NCI-H526 (cell line): ENCODE results near the gene UBL4B.

Experiments
- DNase-seq, 2 experiments: peaks; one replicate each; lab custom pipeline; 2025; lab: John Stamatoyannopoulos, UW

UBL4B gene

DNA sequence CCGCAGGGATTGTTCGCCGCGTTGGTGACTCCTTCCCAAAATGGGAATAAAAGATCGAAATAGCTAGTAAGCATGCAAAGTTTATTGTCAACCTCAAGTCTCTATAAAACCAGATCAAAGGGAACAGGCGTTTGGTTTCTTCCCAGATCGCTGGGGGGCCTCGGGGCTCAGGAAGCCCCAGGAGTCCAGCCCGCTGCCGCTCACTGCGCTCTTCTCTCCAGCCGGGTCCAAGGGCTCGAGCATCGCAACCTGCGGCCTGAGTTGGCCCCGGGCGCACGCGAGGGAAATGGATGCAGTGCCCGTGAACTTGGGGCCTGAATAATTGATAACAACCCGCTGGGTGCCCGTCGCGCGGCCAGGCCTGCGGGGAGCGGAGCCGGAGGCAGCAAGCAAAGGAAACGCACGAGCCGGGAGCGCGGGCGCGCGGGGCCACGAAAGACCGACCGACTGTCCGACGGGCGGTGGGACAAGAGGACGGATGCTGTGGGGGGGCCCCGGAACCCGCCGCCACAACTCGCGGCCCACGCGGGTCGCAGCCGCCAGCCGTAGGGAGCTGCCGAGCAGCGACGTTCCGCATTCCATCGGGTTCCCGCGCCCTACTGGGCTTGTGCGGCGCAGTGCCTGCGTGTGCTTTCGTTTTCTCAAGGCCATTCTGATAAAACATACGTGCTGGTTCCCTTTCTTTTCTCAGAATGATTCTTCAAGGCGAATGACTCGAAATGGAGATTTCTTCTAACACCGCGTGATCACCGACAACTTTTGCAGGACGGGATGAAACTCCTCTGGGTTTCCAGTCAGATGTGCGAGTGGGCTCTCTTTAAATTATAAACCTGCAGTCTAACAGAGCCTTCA, 27.8 kb upstream of the UBL4B start:
- peak in 1 of 2 experiments; percentile 29 for DNase-seq

DNA sequence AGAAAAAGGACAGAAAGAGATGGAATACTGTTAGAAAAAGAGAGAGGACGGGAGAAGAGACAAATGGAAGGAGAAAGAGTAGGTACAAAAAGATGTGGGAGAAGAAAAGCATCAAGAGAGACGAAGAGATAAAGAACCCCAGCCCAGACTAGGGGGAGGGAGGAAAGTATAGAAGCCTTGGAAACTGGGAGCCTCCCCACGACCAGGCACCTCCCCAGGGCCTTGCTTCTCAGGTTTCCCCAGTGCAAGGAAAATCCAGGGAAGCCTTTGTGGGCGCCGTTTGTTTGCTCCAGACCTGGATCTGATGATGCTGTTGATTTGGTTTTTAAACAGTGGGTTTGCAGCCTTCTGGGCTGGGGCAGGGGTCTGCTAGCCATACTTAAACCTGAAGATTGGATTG, 26.6 kb upstream of the UBL4B start:
- DNase-seq, result no peak

DNA sequence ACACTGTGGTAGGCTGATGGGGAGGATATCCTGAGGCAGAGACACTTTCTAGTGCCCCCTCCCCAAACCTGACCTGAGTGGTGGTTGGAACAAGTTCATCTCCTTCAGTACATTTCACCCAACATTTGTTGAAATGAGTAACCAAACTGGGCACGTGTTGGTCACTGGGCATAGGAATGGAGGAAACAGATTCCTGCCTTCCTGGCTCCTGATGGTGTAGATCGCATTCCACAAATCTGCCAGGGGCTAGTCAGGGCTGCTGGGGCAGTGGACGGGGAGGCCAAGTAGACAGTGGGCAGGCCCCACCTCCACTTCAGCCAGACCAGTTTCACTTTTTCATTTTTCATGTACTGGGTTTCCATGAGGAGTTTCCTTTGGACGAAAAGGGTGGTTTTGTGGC, 25.3 kb upstream of the UBL4B start:
- DNase-seq, result no peak

DNA sequence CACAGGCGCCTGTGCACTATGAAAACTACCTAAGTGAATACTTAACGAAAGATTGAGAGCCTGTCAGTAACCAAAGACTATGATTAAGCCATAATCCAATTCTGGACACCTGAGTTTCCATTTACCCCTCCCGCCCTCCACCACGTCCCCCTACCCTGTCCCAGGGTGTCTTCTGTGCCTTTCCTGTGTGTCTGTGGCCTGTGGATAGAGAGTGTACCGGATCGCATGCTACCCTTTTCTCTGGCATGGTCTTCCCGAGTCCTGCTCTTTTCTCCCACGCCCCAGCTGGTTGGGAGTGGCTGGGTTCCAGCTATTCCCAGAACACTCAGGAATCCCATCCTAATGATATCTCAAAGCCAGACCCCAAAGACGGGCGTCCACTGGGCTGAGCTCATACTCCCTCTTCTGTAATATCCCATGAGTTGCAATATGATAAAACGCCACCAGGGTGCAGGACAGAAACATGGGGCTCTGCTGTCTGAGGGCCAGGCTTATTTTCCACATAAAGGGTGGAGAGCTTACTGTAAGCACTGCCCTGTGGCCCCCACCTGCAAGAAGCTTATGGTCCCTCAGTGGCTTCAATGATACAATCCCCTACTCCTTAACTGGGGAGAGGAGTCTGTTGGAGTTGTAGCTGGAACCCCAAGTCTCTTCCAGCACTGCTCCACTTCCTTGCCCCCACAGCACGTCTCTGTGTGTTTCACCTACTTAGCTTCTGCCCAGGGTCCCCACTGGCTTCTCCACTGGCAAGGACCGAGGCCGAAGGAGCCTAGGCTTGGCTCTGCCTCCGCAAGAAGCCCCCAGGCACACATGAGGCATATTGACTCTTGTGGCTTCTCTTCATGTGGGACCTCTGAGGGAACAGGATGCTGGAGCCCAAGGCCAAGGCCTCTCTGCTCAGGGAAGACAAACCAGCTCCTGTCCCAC, 24.2 kb upstream of the UBL4B start:
- peak; percentile 25 to 78 for DNase-seq

DNA sequence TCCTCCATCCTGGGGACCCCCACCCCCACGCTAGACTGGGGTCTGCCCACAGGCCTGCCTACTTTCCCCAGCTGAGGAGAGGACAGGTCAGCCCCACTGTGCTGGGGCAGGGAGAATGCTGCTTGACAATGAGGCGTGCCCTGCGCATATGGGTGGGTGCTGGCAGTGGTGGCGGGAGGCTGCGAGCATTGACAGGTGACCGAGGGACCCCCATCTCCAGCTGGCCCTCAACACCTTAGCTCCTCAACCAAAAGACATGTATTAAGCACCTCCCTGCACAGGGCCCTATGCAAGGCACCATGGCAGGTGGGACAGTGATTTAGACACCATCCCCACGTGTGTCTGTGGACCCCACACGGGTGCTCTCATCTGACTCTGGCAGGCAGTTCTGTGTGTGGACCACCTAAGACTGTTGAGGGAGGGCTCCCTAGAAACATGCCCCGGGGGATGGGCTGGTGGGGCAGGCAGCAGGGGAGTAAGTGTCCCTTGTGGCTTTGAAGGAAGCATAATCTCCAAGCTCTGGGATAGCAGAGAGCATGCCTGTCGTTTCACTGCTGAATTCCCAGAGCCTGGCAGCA, 23.4 kb upstream of the UBL4B start:
- no peak for DNase-seq

DNA sequence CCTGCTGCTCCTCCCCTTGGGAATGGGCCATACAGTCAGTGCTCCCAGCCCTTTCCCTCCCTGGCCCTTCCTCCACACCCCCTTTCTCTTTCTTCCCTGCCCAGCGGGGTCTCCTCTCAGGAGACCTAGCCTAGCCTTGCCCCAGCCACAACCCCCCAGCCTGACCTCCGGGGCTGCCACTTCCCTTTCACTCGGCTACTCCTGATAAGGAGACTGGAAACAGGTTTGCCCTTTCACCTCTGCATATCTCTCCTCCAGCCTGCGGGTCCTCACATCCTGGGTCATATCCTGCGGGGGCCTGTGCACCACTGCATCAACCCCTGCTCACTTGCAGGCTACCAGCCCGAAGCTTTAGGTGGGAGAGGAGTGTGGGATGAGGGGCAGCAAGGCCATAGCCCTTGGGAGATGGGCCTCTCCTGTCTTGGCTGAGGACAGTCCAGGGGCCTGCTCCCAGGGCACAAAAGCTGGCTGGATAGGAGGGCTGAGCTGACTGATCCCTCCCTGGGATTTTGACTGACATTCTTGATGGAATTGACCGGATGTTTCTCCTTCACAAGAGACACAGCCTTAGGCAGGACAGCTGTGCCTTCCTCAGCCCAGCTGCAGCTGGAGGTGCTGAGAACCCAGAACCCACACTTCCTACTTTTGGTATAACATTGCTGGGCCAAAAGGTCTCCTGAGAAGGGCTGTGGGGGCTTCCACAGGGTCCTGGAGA, 22.5 kb upstream of the UBL4B start:
- DNase-seq, result no peak

DNA sequence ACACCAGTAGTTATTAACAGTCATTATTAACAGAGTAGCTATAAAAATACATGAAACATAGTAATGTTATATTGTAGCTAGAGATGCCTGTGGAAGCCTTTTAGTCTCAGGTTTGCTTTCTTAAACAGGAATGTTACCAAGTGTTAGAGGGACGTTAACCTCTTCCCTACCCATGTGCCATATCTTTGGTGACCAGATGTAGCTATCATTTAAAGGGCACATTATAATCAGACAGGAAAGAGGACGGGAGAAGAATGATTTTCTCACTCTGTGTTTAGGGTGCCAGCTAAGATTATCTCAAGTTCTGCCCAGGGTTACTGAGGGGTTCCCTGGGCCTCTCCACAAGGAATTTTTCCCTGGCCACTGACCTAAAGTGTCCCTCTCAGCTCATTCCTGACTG, 20.9 kb upstream of the UBL4B start:
- DNase-seq, result no peak

DNA sequence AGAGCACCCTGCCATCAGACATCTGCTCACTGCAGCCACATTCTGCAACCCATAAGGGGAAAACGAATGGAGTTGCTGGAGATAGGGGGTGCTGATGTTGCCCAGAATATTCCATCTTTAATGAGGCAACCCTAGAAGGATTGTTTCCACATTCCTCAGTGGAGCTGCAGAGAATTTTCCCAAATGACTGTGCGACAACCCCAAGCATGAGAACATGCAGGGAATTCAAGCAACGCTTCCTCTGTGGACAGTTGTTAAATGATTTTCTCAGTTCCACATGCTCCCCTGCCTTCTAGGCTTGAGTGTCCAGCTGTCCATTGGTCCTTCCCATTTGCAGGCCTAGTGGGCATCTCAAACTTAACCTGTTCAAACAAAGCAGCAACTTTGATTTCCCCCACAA, 20.5 kb upstream of the UBL4B start:
- DNase-seq, result no peak

DNA sequence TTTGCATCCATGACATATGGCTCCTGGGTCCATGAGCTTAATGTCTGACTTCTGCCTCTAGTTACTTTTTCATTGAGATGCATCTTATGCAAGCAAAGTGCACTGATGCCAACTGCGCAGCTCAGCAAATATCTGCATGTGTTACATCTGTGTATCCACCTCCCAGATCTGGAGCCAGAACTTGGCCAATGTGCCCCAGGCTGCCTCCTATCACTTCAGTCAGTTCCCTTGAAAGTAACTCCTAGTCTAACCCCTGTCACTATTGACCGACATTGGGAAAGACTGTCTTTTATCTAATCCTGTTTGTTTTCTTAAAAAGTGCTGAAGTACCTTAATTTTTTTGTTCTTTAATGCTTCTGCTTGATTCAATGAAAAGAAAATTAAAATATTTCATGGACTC, 19.3 kb upstream of the UBL4B start:
- no peak for DNase-seq

DNA sequence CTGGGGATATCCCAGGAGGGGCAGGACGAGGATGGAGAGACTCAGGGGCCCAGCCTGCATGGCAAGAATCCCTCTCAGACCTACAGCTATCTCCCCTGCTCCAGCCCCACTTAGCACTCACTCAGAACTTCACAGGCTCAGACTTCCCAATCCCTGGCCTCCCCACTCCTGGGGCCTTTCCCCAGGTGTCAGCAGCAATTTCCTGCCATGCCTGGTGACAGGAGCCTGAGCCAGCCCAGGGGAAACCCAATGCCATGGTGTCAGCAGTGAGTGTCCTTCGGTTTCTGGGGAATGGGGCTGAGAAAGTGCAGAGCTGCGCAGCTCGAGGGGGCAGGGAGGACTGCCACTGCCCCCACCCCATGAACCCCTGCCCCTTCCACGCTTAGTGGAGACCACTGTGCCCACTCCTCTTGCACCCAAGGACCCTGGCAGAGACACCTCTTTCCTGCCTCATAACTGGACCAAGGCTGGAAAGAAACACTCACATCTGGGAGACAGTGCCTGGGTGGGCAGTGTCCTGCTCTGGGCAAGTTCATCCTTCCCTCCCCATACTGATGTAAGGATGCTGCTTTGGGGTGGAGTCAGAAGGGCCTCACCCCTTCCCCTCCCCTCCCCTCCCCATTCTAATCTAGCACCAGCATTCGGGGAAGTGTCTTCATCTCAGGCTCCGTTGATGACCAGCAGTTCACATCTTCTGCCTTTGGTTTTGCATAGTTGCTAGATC, 17.1 kb upstream of the UBL4B start:
- DNase-seq, result no peak

DNA sequence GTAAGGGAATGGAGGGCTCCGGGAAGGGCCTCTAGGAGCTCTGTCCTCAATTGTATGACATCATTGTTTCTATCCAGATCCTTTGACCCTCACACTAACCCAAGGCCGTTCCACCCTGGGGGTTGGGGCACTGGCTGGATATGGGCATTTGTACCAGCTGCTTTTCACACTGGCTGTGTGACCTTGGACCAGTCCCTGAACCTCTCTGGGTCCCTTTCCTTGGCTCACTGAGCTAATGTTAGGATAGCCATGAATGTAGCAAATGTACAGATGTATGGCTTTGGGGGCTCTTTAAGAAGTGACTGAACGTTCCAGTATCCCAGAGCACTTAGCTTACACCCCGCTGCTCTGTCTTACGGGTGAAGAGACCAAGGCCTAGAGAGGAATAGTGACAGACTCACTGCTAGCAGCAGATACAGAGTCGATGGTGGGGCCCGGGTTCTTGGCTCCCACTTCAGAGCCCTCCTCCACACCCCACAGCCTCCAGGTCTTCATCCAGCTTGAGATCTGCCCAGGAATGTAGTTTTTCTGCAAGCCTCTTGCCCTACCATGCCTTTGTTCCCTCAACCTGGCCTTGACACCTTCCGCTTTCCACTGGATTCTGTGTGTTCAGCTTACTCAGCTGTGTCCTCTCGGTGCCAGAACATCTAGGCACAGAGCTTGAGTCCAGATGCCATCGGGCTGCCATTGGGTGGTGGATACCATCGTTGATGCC, 14.6 kb upstream of the UBL4B start:
- no peak for DNase-seq

DNA sequence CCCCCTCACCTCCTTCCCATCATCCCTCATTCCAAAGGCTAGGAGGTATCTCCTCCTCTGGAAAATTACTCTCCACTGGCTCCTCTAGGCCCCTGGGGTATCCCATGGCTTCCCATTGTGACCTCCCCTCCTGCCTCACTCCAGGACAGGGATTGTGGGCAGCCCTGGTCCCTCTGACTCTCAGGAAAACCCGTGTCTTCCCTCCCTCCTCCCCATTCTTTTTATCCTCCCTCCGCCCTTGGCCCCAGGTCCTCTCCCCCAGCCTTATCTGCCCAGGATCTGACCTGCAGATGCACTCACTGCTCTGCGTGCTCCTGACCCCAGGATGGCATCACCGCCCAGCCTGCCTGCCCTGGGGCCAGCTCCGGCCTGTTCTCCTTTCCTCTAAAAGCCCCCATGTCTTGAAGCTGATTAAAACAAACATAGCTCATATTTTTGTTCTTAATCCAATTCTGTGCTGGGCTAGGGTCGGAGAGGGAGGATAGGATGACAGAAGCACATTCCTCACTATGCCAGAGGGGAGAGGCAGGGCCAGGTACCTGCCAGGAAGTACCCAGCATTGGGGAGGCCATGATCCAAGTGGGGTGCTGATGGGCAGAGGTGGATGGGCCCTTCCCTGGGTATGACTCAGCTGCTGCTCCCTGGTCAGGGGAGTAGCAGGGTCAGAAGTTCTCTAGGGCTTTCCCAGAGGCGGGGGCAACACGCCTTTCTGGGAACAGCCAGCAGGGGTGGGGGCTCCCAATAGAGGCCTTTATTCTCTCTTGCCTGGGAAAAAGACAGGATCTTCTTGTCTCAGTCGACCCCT, 13.8 kb upstream of the UBL4B start:
- no peak for DNase-seq

DNA sequence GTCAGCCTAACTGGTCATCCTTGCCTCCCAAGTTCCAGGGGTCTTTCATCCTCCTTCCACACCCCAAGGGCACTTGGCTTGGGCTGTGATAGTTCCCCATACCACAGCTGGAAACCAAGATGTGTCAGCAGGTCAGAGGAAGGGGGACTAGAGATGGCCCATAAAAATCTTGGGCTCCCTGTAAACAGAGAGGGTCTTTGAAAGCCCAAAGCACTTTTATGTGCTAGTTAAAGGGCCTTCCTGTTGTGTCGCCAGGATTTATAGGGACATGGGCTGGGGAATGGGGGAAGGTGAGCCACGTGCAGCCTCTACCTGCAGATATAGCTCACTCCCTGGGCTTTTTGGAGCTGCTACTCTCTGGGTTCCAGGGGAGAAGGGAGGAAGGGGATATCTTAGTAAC, 11.9 kb upstream of the UBL4B start:
- no peak for DNase-seq

DNA sequence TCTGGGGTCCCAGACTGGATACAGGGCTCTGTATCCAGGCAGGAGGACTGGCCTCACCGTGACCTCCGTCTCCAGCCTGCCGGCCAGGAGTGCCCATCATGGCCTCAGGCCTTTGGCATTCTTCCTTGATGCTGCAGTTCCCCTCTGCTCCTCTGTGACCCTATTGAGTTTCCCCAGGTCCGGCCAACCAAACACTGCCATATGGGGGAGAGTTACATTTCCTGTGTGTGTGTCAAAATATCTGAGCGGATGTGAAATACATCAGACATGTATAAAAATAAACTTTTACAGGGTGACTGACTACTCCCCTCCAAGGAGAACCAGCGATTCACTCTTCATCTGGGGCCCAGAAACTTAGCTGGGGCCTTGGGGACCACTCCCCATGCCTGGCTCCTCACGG, 10.2 kb upstream of the UBL4B start:
- no peak for DNase-seq

DNA sequence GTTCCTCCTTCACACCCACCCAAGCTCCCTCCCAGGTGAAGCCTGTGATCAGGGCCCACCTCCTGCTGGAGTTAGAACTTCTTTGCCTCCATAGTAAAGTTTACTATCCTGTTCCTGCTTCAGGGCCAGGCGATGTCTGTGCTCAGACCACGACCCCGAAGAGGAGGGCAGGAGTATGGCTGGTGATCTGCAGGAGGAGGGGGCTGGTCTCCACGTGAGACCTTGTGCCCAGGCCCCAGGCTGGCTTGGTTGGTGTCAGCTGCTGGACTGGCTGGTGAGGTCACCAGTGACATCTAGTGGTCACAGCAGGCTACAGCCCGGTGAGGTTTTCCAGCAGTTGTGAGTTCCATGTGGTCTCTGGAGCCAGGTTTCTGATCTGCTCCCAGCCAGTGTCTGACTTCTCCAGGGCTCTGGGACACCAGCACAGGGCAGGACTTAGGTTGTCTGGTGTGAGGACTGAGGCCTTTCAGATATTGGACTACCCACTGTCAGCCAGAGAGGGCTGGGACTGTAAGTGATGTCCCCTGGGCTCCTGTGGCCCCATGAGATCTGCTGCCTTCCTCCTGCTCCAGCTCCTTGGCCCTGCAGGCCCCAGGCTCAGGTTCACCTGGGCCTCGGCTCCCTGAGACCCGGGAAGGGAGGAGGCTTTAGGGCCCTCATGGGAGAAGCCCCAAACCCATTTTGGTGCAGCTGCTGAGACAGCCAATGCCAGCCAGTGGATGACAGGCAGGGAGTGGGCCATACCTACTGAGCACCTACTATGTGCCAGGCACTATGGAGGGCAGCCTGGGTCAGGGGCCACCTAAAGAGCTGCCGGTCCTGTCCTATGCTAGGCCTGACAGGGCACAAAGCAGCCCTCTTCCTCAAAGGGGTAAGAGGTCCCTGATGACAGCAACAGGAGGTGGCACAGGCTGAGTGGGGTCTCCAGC, 6.0 kb upstream of the UBL4B start:
- peak; percentile 54 to 84 for DNase-seq

DNA sequence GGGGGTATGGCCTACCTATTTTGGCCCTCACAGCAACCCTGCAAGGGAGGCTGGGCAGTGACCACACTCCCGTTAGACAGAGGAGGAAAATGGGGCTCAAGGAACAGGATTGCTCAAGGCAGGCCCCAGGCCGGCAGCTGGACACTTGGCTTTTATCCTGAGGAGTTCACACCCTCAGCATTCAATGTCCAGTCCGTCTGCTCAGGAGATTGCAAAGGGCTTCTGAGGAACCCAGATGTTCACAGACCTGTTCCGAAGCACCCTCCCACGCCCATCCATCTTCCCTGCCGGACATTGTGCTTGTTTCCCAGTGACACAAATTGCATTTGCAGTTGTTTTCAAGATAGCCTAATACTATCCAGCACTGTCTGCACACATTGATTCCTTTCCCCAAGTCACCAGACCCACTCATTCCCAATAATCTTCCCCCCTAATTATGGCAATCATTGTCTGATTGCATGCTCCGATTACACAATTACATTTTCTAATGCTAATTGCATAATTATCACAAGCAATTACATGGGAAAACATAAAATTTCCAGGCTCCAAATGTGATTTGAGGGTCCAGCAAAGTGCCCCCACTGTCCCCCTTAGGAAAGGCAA, 4.3 kb upstream of the UBL4B start:
- DNase-seq, result no peak

DNA sequence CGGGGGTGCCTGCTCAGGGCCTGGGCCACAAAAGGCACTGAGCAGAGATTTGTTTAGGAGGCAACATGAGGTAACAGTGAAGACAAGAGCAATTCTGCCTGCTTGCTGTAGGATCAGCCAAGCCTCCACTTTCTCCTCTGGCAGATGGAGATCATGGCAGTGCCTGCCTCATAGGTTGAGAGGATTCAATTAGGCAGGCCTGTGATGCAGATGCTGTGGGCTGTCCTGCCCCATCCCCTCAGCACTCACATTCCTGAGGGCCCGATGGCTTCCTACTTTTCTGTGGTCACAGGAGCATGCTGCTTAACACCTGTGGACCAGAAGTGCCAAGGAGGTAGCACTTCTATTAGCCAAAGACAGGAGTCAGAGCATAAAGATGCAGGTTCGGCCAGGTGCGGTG, 1.2 kb upstream of the UBL4B start:
- no peak for DNase-seq

DNA sequence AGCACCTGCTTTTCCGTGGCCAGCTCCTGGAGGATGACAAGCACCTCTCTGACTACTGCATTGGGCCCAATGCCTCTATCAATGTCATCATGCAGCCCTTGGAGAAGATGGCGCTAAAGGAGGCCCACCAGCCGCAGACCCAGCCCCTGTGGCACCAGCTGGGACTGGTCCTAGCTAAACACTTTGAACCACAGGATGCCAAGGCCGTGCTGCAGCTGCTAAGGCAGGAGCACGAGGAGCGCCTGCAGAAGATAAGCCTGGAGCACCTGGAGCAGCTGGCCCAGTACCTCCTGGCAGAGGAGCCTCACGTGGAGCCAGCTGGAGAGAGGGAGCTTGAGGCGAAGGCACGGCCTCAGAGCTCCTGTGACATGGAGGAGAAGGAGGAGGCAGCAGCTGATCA, 413 bp downstream of the UBL4B start:
- DNase-seq, result peak in 1 of 2 experiments; percentile 19
